H7 (cell line): ENCODE measurements around the gene TCP11. TPM values are rescaled to one million over a fixed set of nuclear protein-coding genes. Genes with fewer than 3 reads are reported as not detected.

Source experiments
- DNase-seq: peaks from one replicate; pipeline ENCODE4 v3.0.0; 2012
- H3K27me3 ChIP-seq: 2 replicates; pipeline ENCODE4 v1.6.0; 2011; ENCODE audit warnings: mild to moderate bottlenecking, low read length; ENCODE audit not compliant: control insufficient read depth, insufficient read depth
- H3K36me3 ChIP-seq: replicated peaks from 2 replicates; pipeline ENCODE4 v1.5.1; 2011; ENCODE audit warnings: low read length; ENCODE audit not compliant: control insufficient read depth, insufficient read depth
- H3K4me3 ChIP-seq: 2 replicates; pipeline ENCODE4 v1.5.1; 2011; ENCODE audit warnings: low read depth, mild to moderate bottlenecking, control low read depth, low read length, moderate library complexity; ENCODE audit not compliant: insufficient read depth
- total RNA-seq: library from RNA; depleted of rRNA; stranded (reverse); fragments of >200 nt; shearing (Covaris generic); gene quantifications from 2 replicates; pipeline ENCODE4 v1.2.3, GENCODE V29; 2014

Gene TCP11
- total RNA-seq, 1 experiment from 2014 or later, result 0.31 TPM

- no peaks in the 10 kb centered on the region for H3K27me3 ChIP-seq
- H3K4me3 ChIP-seq, result no peak overlapping the region
- DNase-seq, result peak; percentile 40
- peaks cover 7% of the 10 kb centered on the region for H3K36me3 ChIP-seq
Observed at GRCh38 chr6:35080016-35080680, 61.0 kb downstream of the TCP11 start.

GRCh38 chr6:35079311-35080000 lies 61.7 kb downstream of the TCP11 start:
- no peaks in the 10 kb centered on the region for H3K27me3 ChIP-seq
- peak; percentile 47 for DNase-seq
- no peak overlapping the region for H3K4me3 ChIP-seq
- H3K36me3 ChIP-seq, result peaks cover 5% of the 10 kb centered on the region

GRCh38 chr6:35078896-35079295 lies 62.2 kb downstream of the TCP11 start:
- peaks cover 4% of the 10 kb centered on the region for H3K36me3 ChIP-seq

GRCh38 chr6:35078226-35078850 lies 62.8 kb downstream of the TCP11 start:
- Histone ChIP-seq H3K36me3 (peaks cover 3% of the 10 kb centered on the region), H3K27me3 (no peaks in the 10 kb centered on the region), H3K4me3 (no peak overlapping the region)
- no peak for DNase-seq

More at GRCh38 chr6:35078896-35079295, 62.2 kb downstream of the TCP11 start:
- no peak overlapping the region for H3K4me3 ChIP-seq
- peak; percentile 39 for DNase-seq
- H3K27me3 ChIP-seq, result no peaks in the 10 kb centered on the region

GRCh38 chr6:35077713-35078105 lies 63.4 kb downstream of the TCP11 start:
- DNase-seq, result no peak
- Histone ChIP-seq H3K36me3 (peaks cover 1% of the 10 kb centered on the region), H3K4me3 (no peak overlapping the region), H3K27me3 (no peaks in the 10 kb centered on the region)

GRCh38 chr6:35076997-35077712 lies 64.0 kb downstream of the TCP11 start:
- H3K27me3 ChIP-seq, result no peaks in the 10 kb centered on the region
- H3K4me3 ChIP-seq, result no peak overlapping the region

GRCh38 chr6:35073766-35074471 lies 67.2 kb downstream of the TCP11 start:
- Histone ChIP-seq H3K4me3 (no peak overlapping the region), H3K36me3 (peaks cover 1% of the 10 kb centered on the region), H3K27me3 (no peaks in the 10 kb centered on the region)
- no peak for DNase-seq

More at GRCh38 chr6:35076997-35077712, 64.0 kb downstream of the TCP11 start:
- peaks cover 1% of the 10 kb centered on the region for H3K36me3 ChIP-seq
- DNase-seq, result no peak

GRCh38 chr6:35073211-35073610 lies 67.9 kb downstream of the TCP11 start:
- Histone ChIP-seq H3K27me3 (no peaks in the 10 kb centered on the region), H3K4me3 (no peak overlapping the region), H3K36me3 (peaks cover 1% of the 10 kb centered on the region)
- DNase-seq, result no peak

- DNase-seq, result no peak
Observed at GRCh38 chr6:35072698-35073055, 68.5 kb downstream of the TCP11 start.

GRCh38 chr6:35072051-35072697 lies 69.0 kb downstream of the TCP11 start:
- peaks cover 1% of the 10 kb centered on the region for H3K36me3 ChIP-seq
- no peaks in the 10 kb centered on the region for H3K27me3 ChIP-seq
- DNase-seq, result no peak
- H3K4me3 ChIP-seq, result no peak overlapping the region

More at GRCh38 chr6:35072698-35073055, 68.5 kb downstream of the TCP11 start:
- H3K27me3 ChIP-seq, result no peaks in the 10 kb centered on the region
- H3K4me3 ChIP-seq, result no peak overlapping the region
- peaks cover 1% of the 10 kb centered on the region for H3K36me3 ChIP-seq

GRCh38 chr6:35071347-35071994 lies 69.7 kb downstream of the TCP11 start:
- Histone ChIP-seq H3K4me3 (no peak overlapping the region), H3K27me3 (no peaks in the 10 kb centered on the region), H3K36me3 (peaks cover 1% of the 10 kb centered on the region)
- no peak for DNase-seq

GRCh38 chr6:35070111-35070510 lies 71.0 kb downstream of the TCP11 start:
- Histone ChIP-seq H3K36me3 (peaks cover 1% of the 10 kb centered on the region), H3K4me3 (no peak overlapping the region), H3K27me3 (no peaks in the 10 kb centered on the region)
- no peak for DNase-seq

GRCh38 chr6:35069262-35069661 lies 71.9 kb downstream of the TCP11 start:
- no peak for DNase-seq
- no peak overlapping the region for H3K4me3 ChIP-seq
- peaks cover 1% of the 10 kb centered on the region for H3K36me3 ChIP-seq
- no peaks in the 10 kb centered on the region for H3K27me3 ChIP-seq
